Urinary bladder (tissue), 4 donors: ENCODE results near the gene ARHGAP8. TPM values are rescaled to one million over a fixed set of nuclear protein-coding genes. Genes with fewer than 3 reads are reported as not detected.

Experiments
- DNase-seq: peaks from one replicate; pipeline ENCODE4 v3.0.0-alpha.2; 2015; ENCODE audit errors: extremely low spot score
- H3K27ac ChIP-seq: one replicate; pipeline ENCODE4 v1.5.1; 2013; ENCODE audit warnings: low read depth, mild to moderate bottlenecking, moderate library complexity
- H3K36me3 ChIP-seq: one replicate; pipeline ENCODE4 v1.6.1; 2013; ENCODE audit warnings: mild to moderate bottlenecking, moderate library complexity; ENCODE audit not compliant: insufficient read depth
- H3K4me1 ChIP-seq: one replicate; pipeline ENCODE4 v1.6.1; 2013; ENCODE audit warnings: mild to moderate bottlenecking, moderate library complexity; ENCODE audit not compliant: insufficient read depth
- H3K4me3 ChIP-seq: one replicate; pipeline ENCODE4 v1.5.1; 2013; ENCODE audit warnings: low read depth, low read length
- WGBS: extraction: QIAGEN DNeasy Blood & Tissue Kit; methylation state at CpG from one replicate; pipeline ENCODE4 v1.1.7; 2013; 5-methylcytosine and 5-hydroxymethylcytosine counted together
- polyA plus RNA-seq: library from polyadenylated mRNA; stranded (reverse); fragments of 200-250 nt; gene quantifications from one replicate; pipeline ENCODE4 v1.2.3, GENCODE V29; 2013
- total RNA-seq: library from RNA; depleted of rRNA; stranded (reverse); fragments of >200 nt; gene quantifications from one replicate; pipeline ENCODE4 v1.2.3, GENCODE V29; 2014
- donor health status: healthy with polysubstance abuse.
- donor health status: healthy.

The ARHGAP8 gene
- total and polyA plus RNA-seq, 2 donors: 1.6 to 2.4 TPM

DNA sequence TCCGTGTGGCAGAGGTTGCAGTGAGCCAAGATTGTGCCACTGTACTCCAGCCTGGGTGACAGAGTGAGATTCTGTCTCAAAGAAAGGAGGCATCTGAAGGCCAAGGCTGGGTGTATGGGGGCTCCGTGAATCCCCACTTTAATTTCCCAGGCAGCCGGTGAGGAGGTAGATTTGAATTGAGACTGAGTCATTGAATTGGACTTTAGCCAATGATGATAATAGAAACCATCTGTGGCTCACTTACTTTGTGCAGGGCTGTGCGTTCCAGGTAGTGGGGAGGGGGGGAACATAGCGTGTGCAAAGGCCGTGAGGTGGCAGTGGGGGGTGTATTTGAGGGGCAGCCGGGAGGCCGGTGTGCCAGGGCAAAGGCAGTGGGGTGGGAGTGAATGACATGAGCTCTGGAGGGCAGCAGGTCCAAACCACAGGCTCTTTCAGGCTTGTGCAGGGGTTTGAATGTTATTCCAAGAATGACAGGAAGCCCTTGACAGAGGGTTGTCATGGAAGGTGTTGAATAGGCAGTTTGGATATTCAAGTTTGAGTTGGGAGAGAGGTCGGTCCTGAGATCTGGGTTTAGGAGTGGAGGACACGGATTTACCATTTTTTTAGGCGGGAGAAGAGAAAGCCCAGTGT lies 6.1 kb downstream of the ARHGAP8 start:
- no peak overlapping the region for H3K4me3 ChIP-seq
- DNase-seq: no peak
- 41% methylated on average over 11 of the region's 11 CpGs for WGBS
- no peaks in the 10 kb centered on the region for H3K4me1 ChIP-seq
- no peaks in the 10 kb centered on the region for H3K36me3 ChIP-seq
- no peak overlapping the region for H3K27ac ChIP-seq

GRCh38 chr22:44759001-44759400 lies 6.6 kb downstream of the ARHGAP8 start:
- H3K27ac ChIP-seq: no peak overlapping the region
- no peak for DNase-seq
- no peaks in the 10 kb centered on the region for H3K36me3 ChIP-seq
- no peak overlapping the region for H3K4me3 ChIP-seq
- H3K4me1 ChIP-seq: no peaks in the 10 kb centered on the region
- WGBS: 74% methylated on average over 6 of the region's 6 CpGs

DNA sequence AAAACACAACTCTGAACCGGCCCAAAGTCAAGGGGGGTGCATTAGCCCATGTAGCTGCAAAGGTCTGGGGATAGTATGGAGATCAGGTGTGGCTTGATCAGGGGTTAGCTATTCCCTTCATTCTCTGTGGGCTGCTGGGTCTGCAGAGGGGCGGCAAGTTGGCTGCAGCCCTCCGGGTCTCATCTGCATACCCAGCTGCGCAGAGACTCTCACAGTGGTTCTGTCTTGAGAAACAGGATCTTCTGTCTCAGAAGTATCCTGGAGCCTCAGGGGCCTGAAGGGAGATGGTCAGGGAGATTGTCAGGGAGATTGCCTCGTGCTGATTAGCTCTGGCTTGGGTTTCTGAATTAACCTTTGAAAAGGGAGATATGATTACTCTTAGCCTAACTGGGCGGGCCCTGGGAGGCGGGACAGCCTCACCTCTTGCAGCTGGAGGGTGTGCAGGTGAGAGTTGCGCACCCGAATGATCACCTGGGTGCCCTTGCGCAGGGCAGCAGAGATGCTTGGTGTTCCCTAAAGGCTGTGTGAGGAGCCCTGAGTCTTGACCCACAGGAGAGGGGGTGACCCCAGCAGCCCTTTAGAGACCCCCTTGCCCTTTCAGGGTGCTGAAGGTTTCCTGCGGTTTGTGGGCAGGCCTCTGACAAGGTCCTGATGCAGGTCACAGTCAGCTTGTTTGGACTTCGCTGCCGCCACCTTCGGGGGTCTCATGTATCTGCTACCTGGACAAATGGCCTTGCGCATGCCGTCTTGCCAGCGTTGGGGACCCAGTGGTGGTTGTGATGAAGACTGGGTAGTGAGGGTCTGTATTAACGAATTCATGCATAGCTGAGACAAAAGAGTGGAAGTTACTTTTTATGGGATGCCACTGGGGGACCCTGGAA lies 7.3 kb downstream of the ARHGAP8 start:
- H3K4me3 ChIP-seq: no peak overlapping the region
- 91% methylated on average over 18 of the region's 18 CpGs for WGBS

GRCh38 chr22:44760476-44760875 lies 8.1 kb downstream of the ARHGAP8 start:
- DNase-seq: no peak
- Histone ChIP-seq H3K4me1 (no peaks in the 10 kb centered on the region), H3K36me3 (no peaks in the 10 kb centered on the region), H3K27ac (no peak overlapping the region), H3K4me3 (no peak overlapping the region)
- WGBS: 72% methylated on average over 5 of the region's 5 CpGs

More for the DNA sequence above, 7.3 kb downstream of the ARHGAP8 start:
- H3K36me3 ChIP-seq: no peaks in the 10 kb centered on the region
- no peaks in the 10 kb centered on the region for H3K4me1 ChIP-seq
- no peak for DNase-seq
- H3K27ac ChIP-seq: no peak overlapping the region

- H3K4me3 ChIP-seq: no peak overlapping the region
- no peaks in the 10 kb centered on the region for H3K4me1 ChIP-seq
- H3K27ac ChIP-seq: no peak overlapping the region
- 86% methylated on average over 10 of the region's 10 CpGs for WGBS
- H3K36me3 ChIP-seq: no peaks in the 10 kb centered on the region
- no peak for DNase-seq
These were observed 8.7 kb downstream of the ARHGAP8 start for GRCh38 chr22:44761025-44761424.

GRCh38 chr22:44764373-44764772 lies 12.0 kb downstream of the ARHGAP8 start:
- no peaks in the 10 kb centered on the region for H3K36me3 ChIP-seq
- H3K4me3 ChIP-seq: no peak overlapping the region
- DNase-seq: no peak
- WGBS: 92% methylated on average over 17 of the region's 17 CpGs
- H3K4me1 ChIP-seq: no peaks in the 10 kb centered on the region
- H3K27ac ChIP-seq: no peak overlapping the region

DNA sequence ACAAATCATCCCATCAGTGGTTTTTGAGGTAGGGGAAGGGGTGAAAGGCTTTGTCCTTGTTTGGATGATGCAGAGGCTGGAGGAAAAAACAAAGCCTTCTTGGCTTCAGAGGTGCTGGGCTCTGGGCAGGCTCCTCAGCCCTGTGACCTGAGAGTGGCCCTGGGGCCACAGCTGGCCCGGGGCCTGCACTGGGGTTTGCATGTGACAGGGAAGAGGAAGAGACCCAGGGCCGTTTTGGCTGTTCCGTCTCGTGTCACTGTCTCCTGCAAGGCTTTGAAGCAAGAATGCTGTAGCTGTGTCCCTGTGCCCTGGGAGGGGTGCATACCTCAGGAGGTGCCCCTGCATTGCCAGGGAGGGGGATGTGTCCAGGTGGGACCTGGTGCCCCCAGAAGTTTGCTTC lies 12.6 kb downstream of the ARHGAP8 start:
- WGBS: 57% methylated on average over 4 of the region's 4 CpGs
- H3K27ac ChIP-seq: no peak overlapping the region
- no peaks in the 10 kb centered on the region for H3K36me3 ChIP-seq
- no peak for DNase-seq
- H3K4me1 ChIP-seq: no peaks in the 10 kb centered on the region
- H3K4me3 ChIP-seq: no peak overlapping the region

DNA sequence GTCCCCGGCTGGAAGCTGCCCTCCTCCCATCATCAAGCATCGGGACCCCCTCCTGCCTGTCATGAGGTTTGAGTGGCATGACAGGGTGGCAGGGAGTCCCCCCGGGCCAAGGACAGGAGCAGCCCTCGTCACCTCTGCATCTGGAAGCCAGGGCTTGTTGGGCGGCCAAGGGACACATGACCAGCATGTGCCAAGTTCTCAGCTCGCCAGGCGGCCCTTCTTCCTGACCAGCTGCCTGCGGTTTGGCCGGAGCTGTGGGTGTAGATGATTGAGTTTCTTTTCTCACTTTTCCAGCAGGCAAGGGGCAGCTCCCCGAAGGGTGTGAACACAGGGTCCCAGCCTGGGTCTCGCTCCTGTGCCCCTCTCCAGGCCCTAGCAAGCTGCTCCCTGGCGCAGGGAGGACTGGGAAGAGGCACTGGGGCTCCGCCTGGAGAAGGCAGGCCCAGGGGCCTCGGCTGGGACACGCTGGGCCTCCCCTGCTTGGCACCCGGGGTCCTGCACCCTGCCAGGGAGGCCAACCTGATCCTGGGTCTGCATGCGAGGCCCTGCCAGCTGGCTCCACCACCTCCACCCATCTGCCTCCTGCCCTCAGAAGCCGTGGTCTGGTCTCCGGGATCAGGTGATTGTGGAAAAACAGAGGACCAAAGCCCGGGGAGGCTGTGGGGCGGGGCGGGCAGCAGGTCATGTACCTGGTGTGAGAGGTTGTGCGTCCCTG lies 13.4 kb downstream of the ARHGAP8 start:
- 81% methylated on average over 23 of the region's 23 CpGs for WGBS
- Histone ChIP-seq H3K4me1 (no peaks in the 10 kb centered on the region), H3K36me3 (no peaks in the 10 kb centered on the region), H3K4me3 (no peak overlapping the region), H3K27ac (no peak overlapping the region)
- no peak for DNase-seq

DNA sequence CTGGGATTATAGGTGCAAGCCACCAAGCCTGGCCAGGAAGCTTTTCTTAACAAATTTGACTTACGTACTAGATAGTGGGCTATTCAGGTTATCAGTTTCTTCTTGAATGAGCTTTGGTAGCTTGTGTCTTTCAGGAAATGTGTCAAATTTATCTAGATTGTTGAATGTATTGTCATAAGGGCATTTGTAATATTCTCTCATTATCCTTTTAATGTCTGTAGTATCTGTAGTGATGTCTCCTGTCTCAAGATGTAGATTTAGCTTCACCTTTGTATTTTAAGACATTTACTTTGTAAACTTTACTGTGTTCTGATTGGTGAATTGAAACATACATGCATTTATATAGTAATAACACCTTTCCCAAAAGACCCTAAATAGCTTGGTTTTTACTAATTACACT lies 20.7 kb downstream of the ARHGAP8 start:
- Histone ChIP-seq H3K4me3 (no peak overlapping the region), H3K27ac (no peak overlapping the region), H3K36me3 (no peaks in the 10 kb centered on the region), H3K4me1 (no peaks in the 10 kb centered on the region)
- WGBS: 99% methylated on average over 1 of the region's 1 CpG
- DNase-seq: no peak

DNA sequence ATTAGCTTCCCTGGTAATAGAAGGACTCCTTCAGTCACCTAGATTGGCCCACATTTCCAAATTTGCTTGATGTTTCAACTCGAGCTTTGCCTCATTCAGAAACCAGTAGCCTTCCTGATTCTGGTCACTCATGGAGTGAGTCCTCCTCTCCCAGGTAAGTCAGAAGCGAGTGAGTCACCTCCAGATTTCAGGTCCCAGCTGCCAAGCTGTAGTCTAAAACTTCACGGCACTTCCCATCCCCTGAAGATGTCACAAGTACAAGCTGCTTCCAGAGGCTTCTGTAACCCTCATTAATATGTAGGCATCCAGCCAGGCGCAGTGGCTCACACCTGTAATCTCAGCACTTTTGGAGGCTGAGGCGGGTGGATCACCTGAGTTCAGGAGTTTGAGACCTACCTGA lies 23.5 kb downstream of the ARHGAP8 start:
- H3K4me3 ChIP-seq: no peak overlapping the region
- no peak overlapping the region for H3K27ac ChIP-seq
- DNase-seq: no peak
- H3K36me3 ChIP-seq: no peaks in the 10 kb centered on the region
- no peaks in the 10 kb centered on the region for H3K4me1 ChIP-seq
- WGBS: 93% methylated on average over 5 of the region's 5 CpGs

GRCh38 chr22:44776605-44777363 lies 24.4 kb downstream of the ARHGAP8 start:
- Histone ChIP-seq H3K4me1 (no peaks in the 10 kb centered on the region), H3K4me3 (no peak overlapping the region), H3K36me3 (no peaks in the 10 kb centered on the region), H3K27ac (no peak overlapping the region)
- DNase-seq: no peak
- WGBS: 79% methylated on average over 16 of the region's 16 CpGs

- no peak overlapping the region for H3K27ac ChIP-seq
- no peaks in the 10 kb centered on the region for H3K36me3 ChIP-seq
- H3K4me3 ChIP-seq: no peak overlapping the region
- WGBS: 72% methylated on average over 2 of the region's 2 CpGs
- no peaks in the 10 kb centered on the region for H3K4me1 ChIP-seq
- DNase-seq: no peak
These were observed 25.0 kb downstream of the ARHGAP8 start for GRCh38 chr22:44777364-44777755.

- Histone ChIP-seq H3K36me3 (no peaks in the 10 kb centered on the region), H3K27ac (no peak overlapping the region), H3K4me1 (no peaks in the 10 kb centered on the region), H3K4me3 (no peak overlapping the region)
- WGBS: 53% methylated on average over 17 of the region's 17 CpGs
- no peak for DNase-seq
These were observed 28.6 kb downstream of the ARHGAP8 start for GRCh38 chr22:44780876-44781449.
